ENCODE data around the gene OR52K1. TPM values are rescaled to one million over a fixed set of nuclear protein-coding genes. Genes with fewer than 3 reads are reported as not detected.

Gene OR52K1
- total and polyA plus RNA-seq, 7 donors: 0.14 TPM; not detected in 6

- H3K4me3 ChIP-seq: no peak overlapping the region
- H3K4me1 ChIP-seq: peaks cover 0 to 9% (median 0%) of the 10 kb centered on the region in 4 donors
- H3K27me3 ChIP-seq: no peaks in the 10 kb centered on the region
- 11 to 31% methylated on average over 4 of the region's 4 CpGs for WGBS, 2 donors
- peaks cover 0 to 7% (median 2%) of the 10 kb centered on the region in 4 donors for H3K9me3 ChIP-seq
- TF ChIP-seq POLR2A (IDR thresholded peaks at IDR 0.05) (no peak), CTCF (IDR thresholded peaks at IDR 0.05) (no peak), POLR2AphosphoS5 (IDR thresholded peaks at IDR 0.05) (no peak), EP300 (IDR thresholded peaks at IDR 0.05) (no peak)
- H3K27ac ChIP-seq: no peak overlapping the region
- no peaks in the 10 kb centered on the region for H3K36me3 ChIP-seq
- no peak for DNase-seq
- intact Hi-C loops (cut with DNase I): no loop called here
These were observed 22.9 kb upstream of the OR52K1 start for GRCh38 chr11:4459500-4459899.

- no peak for DNase-seq
- peaks cover 0 to 7% (median 3%) of the 10 kb centered on the region in 4 donors for H3K9me3 ChIP-seq
- H3K27ac ChIP-seq: no peak overlapping the region
- intact Hi-C loops (cut with DNase I): no loop called here
- no peak overlapping the region for H3K4me3 ChIP-seq
- TF ChIP-seq EP300 (IDR thresholded peaks at IDR 0.05): no peak
- TF ChIP-seq POLR2AphosphoS5 (IDR thresholded peaks at IDR 0.05): no peak
- no peak for TF ChIP-seq POLR2A (IDR thresholded peaks at IDR 0.05)
- TF ChIP-seq CTCF (IDR thresholded peaks at IDR 0.05): no peak
- no peaks in the 10 kb centered on the region for H3K27me3 ChIP-seq
- 88 to 89% methylated on average over 4 of the region's 4 CpGs for WGBS, 2 donors
- H3K4me1 ChIP-seq: peaks cover 0 to 9% (median 0%) of the 10 kb centered on the region in 4 donors
- no peaks in the 10 kb centered on the region for H3K36me3 ChIP-seq
These were observed 22.3 kb upstream of the OR52K1 start for GRCh38 chr11:4460151-4460550.

GRCh38 chr11:4464216-4465159 is 18.0 kb upstream of the OR52K1 start:
- TF ChIP-seq POLR2A (IDR thresholded peaks at IDR 0.05) (no peak), EP300 (IDR thresholded peaks at IDR 0.05) (no peak), CTCF (IDR thresholded peaks at IDR 0.05) (no peak), POLR2AphosphoS5 (IDR thresholded peaks at IDR 0.05) (no peak)
- Histone ChIP-seq H3K4me3 (no peak overlapping the region), H3K27ac (no peak overlapping the region), H3K36me3 (no peaks in the 10 kb centered on the region), H3K9me3 (peaks cover 0 to 7% (median 3%) of the 10 kb centered on the region in 4 donors), H3K27me3 (no peaks in the 10 kb centered on the region), H3K4me1 (peaks cover 0 to 9% (median 0%) of the 10 kb centered on the region in 4 donors)
- WGBS, 2 donors: 93 to 97% methylated on average over 5 of the region's 5 CpGs
- intact Hi-C loops (cut with DNase I): no loop called here
- no peak for DNase-seq

- TF ChIP-seq EP300 (IDR thresholded peaks at IDR 0.05): no peak
- no peak for TF ChIP-seq POLR2AphosphoS5 (IDR thresholded peaks at IDR 0.05)
- no peak for TF ChIP-seq CTCF (IDR thresholded peaks at IDR 0.05)
- no peak for TF ChIP-seq POLR2A (IDR thresholded peaks at IDR 0.05)
- no peaks in the 10 kb centered on the region for H3K27me3 ChIP-seq
- H3K4me1 ChIP-seq: peaks cover 0 to under 1% (median 0%) of the 10 kb centered on the region in 4 donors
- no peak overlapping the region for H3K27ac ChIP-seq
- WGBS, 2 donors: 88 to 94% methylated on average over 1 of the region's 1 CpG
- H3K4me3 ChIP-seq: no peak overlapping the region
- H3K36me3 ChIP-seq: no peaks in the 10 kb centered on the region
- DNase-seq: no peak
- intact Hi-C loops (cut with DNase I): no loop called here
- H3K9me3 ChIP-seq: peaks cover 0 to 7% (median 3%) of the 10 kb centered on the region in 4 donors
These were observed 17.0 kb upstream of the OR52K1 start for GRCh38 chr11:4465407-4465806.
